Small intestine (tissue), 7 donors: ENCODE results near the gene ALAS1. TPM values are rescaled to one million over a fixed set of nuclear protein-coding genes. Genes with fewer than 3 reads are reported as not detected.
"Not testable (repeated sequence)": the region's sequence is repeated elsewhere in the genome, so short reads cannot be mapped to it uniquely, and the experiment has no call there.

Source experiments
- DNase-seq, 2 donors: peaks; one replicate each; pipeline versions ENCODE4 v3.0.0 to v3.0.0-alpha.2; 2013
- FAIRE-seq: peaks from 2 replicates; lab custom pipeline; 2012; peaks lifted over from hg19 to GRCh38; lab: Jason Lieb, UNC
- H3K27ac ChIP-seq, 3 donors: one replicate each; pipeline ENCODE4 v1.5.1; 2013; ENCODE audit warnings: low read length in 2 of 3, mild to moderate bottlenecking in 2 of 3, control low read depth in 1 of 3, inconsistent platforms in 1 of 3, low read depth in 1 of 3, moderate library complexity in 1 of 3
- H3K27me3 ChIP-seq, 3 donors: one replicate each; pipeline ENCODE4 v1.6.1; 2013; ENCODE audit warnings: low read length in 3 of 3, inconsistent platforms in 1 of 3; ENCODE audit not compliant: control insufficient read depth in 3 of 3, insufficient read depth in 3 of 3
- H3K36me3 ChIP-seq, 3 donors: one replicate each; pipeline ENCODE4 v1.6.1; 2013; ENCODE audit warnings: low read length in 3 of 3, inconsistent platforms in 1 of 3, low read depth in 1 of 3, mild to moderate bottlenecking in 1 of 3, moderate library complexity in 1 of 3; ENCODE audit not compliant: control insufficient read depth in 3 of 3, insufficient read depth in 2 of 3
- H3K4me1 ChIP-seq, 3 donors: one replicate each; pipeline ENCODE4 v1.6.1; 2013; ENCODE audit warnings: low read length in 2 of 3, inconsistent platforms in 1 of 3, low read depth in 1 of 3, mild to moderate bottlenecking in 1 of 3, moderate library complexity in 1 of 3; ENCODE audit not compliant: control insufficient read depth in 3 of 3, insufficient read depth in 2 of 3
- H3K4me3 ChIP-seq, 3 donors: one replicate each; pipeline ENCODE4 v1.5.1; 2013; ENCODE audit warnings: low read length in 3 of 3, control low read depth in 1 of 3, inconsistent platforms in 1 of 3, low read depth in 1 of 3, mild to moderate bottlenecking in 1 of 3, moderate library complexity in 1 of 3
- H3K9me3 ChIP-seq, 2 donors: one replicate each; pipeline ENCODE4 v1.6.1; 2013; ENCODE audit warnings: low read depth in 1 of 2, low read length in 1 of 2; ENCODE audit not compliant: control insufficient read depth in 2 of 2, insufficient read depth in 1 of 2
- WGBS, 3 donors: extraction: QIAGEN DNeasy Blood & Tissue Kit; methylation state at CpG; one replicate each; pipeline ENCODE4 v1.1.7; 2013; 5-methylcytosine and 5-hydroxymethylcytosine counted together
- polyA plus RNA-seq, 4 donors: library from polyadenylated mRNA; stranded (reverse) in 3 of 4; unstranded in 1 of 4; fragments of 200-250 nt in 3 of 4; fragments of 120-200 nt in 1 of 4; gene quantifications; one replicate each; pipeline versions ENCODE4 v1.2.1 to v1.2.3, GENCODE V29; 2013
- donor health status: healthy with polysubstance abuse.
- donor health status: control.
- donor health status: control.
- donor health status: Bipolar disorder and iron deficiency.
- donor health status: healthy.

The ALAS1 gene
- polyA plus RNA-seq, 4 donors, result 40.9 to 99.7 (median 65.3) TPM

- 0% methylated on average over 58 to 83 of the region's 83 CpGs for WGBS, 3 donors
- H3K9me3 ChIP-seq, result no peaks in the 10 kb centered on the region
- peaks cover 0 to 16% (median 0%) of the 10 kb centered on the region in 3 donors for H3K4me1 ChIP-seq
- H3K27ac ChIP-seq, result peak within 1 kb of the TSS; percentile 70 to 95 (median 88)
- DNase-seq (peak; percentile 98 to 99), FAIRE-seq (no peak)
- H3K27me3 ChIP-seq, result no peaks in the 10 kb centered on the region
- peaks cover 0 to 11% (median 0%) of the 10 kb centered on the region in 3 donors for H3K36me3 ChIP-seq
- peak within 1 kb of the TSS; percentile 39 to 81 (median 72) for H3K4me3 ChIP-seq
These were observed 43.5 kb upstream of the ALAS1 start, which contains the start of gene POC1A for GRCh38 chr3:52154135-52155094. TSS of gene POC1A (minus strand) at chr3:52154423. CDS start at chr3:52154372, 51 bp downstream.

GRCh38 chr3:52155912-52156311 lies 42.0 kb upstream of the ALAS1 start:
- no peaks in the 10 kb centered on the region for H3K36me3 ChIP-seq
- WGBS, 3 donors, result 63 to 79% (median 69%) methylated on average over 4 of the region's 4 CpGs
- DNase-seq (no peak), FAIRE-seq (no peak)
- H3K4me1 ChIP-seq, result peaks cover 0 to 16% (median 0%) of the 10 kb centered on the region in 3 donors
- H3K27me3 ChIP-seq, result no peaks in the 10 kb centered on the region
- no peaks in the 10 kb centered on the region for H3K9me3 ChIP-seq
- no peak overlapping the region for H3K27ac ChIP-seq
- no peak overlapping the region for H3K4me3 ChIP-seq

DNA sequence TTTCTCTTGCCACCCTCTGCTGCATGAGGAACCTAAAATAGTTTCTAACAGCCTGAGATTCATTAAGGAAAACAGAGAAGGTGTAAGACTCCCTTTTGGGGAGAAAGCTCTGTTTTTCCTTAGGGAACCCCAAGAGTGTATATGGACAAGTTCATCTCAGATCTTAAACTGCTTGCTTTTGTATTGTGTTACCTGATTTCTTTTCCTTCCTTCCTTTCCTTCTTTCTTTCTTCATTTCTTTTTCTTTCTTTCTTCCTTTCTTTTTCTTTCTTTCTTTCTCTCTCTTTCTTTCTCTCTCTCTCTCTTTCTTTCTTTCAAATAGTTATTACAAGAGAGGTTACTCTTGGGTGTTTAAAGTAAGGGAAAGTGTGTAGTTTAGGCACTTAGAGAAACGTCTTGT lies 38.5 kb upstream of the ALAS1 start:
- Histone ChIP-seq H3K4me3 (no peak overlapping the region), H3K27me3 (no peaks in the 10 kb centered on the region), H3K4me1 (peaks cover 0 to 4% (median 0%) of the 10 kb centered on the region in 3 donors), H3K27ac (no peak overlapping the region), H3K36me3 (no peaks in the 10 kb centered on the region), H3K9me3 (no peaks in the 10 kb centered on the region)
- FAIRE-seq (no peak), DNase-seq (no peak)
- WGBS, 3 donors, result 25 to 36% (median 32%) methylated on average over 1 of the region's 1 CpG

DNA sequence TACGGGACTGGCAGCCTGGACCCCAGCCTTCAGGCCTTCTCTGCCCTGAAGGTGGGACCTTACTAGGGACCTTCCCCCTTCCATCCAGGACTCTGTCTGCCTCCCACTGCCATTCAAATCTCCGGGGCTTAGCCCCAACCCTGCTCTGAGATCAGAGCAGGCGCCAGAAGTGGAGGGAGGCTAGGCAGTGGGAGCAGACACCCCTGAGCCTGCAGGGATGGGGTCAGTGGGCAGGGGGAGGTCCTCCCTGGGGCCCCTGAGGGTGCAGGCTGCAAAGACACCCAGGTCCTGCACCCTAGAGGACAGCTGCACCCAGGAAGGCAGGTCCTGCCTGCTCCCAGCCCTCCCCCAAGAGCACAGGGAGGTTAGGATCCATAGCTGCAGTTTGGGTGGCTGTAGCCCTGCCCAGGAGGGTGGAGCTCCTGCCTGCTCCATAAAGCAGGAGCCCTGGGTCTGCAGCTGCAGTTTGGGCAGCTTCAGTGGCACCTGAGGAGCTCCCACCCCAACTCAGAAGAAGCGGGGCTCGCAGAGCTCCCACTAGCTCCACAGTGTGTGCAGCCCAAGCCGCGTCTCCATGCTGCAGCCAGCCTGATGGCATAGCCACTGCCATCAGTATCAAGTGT lies 35.6 kb upstream of the ALAS1 start:
- FAIRE-seq (no peak), DNase-seq (no peak)
- no peaks in the 10 kb centered on the region for H3K27me3 ChIP-seq
- no peaks in the 10 kb centered on the region for H3K4me1 ChIP-seq
- no peak overlapping the region for H3K27ac ChIP-seq
- no peak overlapping the region for H3K4me3 ChIP-seq
- no peaks in the 10 kb centered on the region for H3K36me3 ChIP-seq
- WGBS, 3 donors, result 86 to 91% (median 88%) methylated on average over 7 of the region's 7 CpGs
- no peaks in the 10 kb centered on the region for H3K9me3 ChIP-seq

GRCh38 chr3:52167240-52167639 lies 30.7 kb upstream of the ALAS1 start:
- peaks cover 0 to 3% (median 0%) of the 10 kb centered on the region in 3 donors for H3K36me3 ChIP-seq
- no peaks in the 10 kb centered on the region for H3K9me3 ChIP-seq
- FAIRE-seq (no peak), DNase-seq (no peak)
- H3K4me3 ChIP-seq, result no peak overlapping the region
- no peak overlapping the region for H3K27ac ChIP-seq
- peaks cover 0 to 8% (median 0%) of the 10 kb centered on the region in 3 donors for H3K4me1 ChIP-seq
- WGBS, 3 donors, result 62 to 76% (median 75%) methylated on average over 9 of the region's 9 CpGs
- H3K27me3 ChIP-seq, result no peaks in the 10 kb centered on the region

- not testable (repeated sequence) for H3K27me3 ChIP-seq
These were observed 27.7 kb upstream of the ALAS1 start for GRCh38 chr3:52170217-52170616.

DNA sequence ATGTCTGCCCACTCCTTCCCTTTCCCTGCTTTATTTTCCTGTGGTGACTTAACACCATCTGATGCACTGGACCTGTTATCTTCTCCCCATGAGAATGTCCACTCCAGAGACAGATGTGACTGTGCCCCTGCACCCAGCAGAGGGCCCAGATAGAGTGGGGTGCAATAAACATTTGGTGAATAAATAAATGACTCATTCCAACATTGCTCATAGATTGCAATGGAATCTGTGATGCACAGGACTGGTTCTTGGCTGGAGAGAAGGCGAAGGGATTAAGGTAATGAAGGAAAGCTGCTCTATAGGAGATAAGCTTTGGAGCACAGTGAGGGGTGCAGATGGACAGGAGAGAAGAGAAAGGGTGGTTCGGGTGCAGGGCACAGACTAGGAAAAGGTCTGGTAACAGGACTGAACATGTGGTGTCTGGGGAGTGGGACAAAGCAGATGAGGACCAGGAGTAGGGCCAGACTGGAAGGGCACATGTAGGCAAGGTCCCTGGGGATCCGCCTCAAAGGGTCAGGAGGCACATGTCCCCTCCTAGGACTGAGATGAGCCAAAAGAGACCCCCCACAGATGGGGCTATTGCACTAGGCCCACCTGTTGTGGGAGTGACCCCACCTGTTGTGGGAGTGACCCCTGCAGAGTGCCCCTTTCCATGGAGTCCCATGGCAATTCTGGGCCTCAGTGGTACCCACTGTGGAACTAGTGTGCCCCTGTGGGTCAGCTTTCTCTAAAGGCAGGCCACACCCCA lies 26.3 kb upstream of the ALAS1 start:
- Histone ChIP-seq H3K27ac (peak overlapping the region in 2 of 3 donors; percentile 11 to 38), H3K4me3 (no peak overlapping the region), H3K9me3 (no peaks in the 10 kb centered on the region), H3K36me3 (peaks cover 0 to 3% (median 0%) of the 10 kb centered on the region in 3 donors), H3K4me1 (peaks cover 0 to 8% (median 0%) of the 10 kb centered on the region in 3 donors), H3K27me3 (no peaks in the 10 kb centered on the region)
- WGBS, 3 donors, result 44 to 68% (median 45%) methylated on average over 3 of the region's 3 CpGs
- peak in 1 of 2 donors; percentile 62 for DNase-seq
- no peak for FAIRE-seq

More at GRCh38 chr3:52170217-52170616, 27.7 kb upstream of the ALAS1 start:
- not testable (repeated sequence) for FAIRE-seq, H3K27ac ChIP-seq, H3K4me1 ChIP-seq, H3K4me3 ChIP-seq, H3K36me3 ChIP-seq, H3K9me3 ChIP-seq, DNase-seq
- 91 to 94% (median 93%) methylated on average over 3 of the region's 3 CpGs for WGBS, 3 donors
